ENCODE measurements around the gene ZBTB8A.
"Not testable (repeated sequence)": the region's sequence is repeated elsewhere in the genome, so short reads cannot be mapped to it uniquely, and the experiment has no call there.

ZBTB8A gene

DNA sequence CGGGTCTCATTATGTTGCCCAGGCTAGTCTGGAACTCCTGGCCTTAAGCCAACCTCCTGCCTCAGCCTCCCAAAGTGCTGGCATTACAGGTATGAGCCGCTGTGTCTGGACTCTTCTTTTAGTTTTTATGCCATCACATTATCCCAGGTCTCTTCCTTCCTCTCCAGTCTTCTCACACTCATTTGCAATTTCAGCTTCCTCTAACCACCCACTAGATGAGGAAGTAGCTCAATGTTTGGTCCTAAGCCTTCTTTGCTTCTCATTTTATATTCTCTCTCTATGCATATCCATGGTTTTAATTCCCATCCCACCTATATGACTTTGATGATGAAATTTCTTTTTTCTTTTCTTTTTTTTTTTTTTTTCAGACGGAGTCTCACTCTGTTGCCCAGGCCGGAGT is 3.1 kb upstream of the ZBTB8A start:
- in situ Hi-C loops (cut with MboI; ENCODE audit: low sequenced_read_pairs) = no loop called here

GRCh38 chr1:32536764-32537163 is 2.5 kb upstream of the ZBTB8A start:
- in situ Hi-C loops (cut with MboI; ENCODE audit: low sequenced_read_pairs) = no loop called here

GRCh38 chr1:32539584-32540571 is 651 bp downstream of the ZBTB8A start:
- in situ Hi-C loops (cut with MboI; ENCODE audit: low sequenced_read_pairs) = no loop called here

- in situ Hi-C loops (cut with MboI; ENCODE audit: low sequenced_read_pairs) = no loop called here
Measured at GRCh38 chr1:32540605-32541004, 1.4 kb downstream of the ZBTB8A start.

DNA sequence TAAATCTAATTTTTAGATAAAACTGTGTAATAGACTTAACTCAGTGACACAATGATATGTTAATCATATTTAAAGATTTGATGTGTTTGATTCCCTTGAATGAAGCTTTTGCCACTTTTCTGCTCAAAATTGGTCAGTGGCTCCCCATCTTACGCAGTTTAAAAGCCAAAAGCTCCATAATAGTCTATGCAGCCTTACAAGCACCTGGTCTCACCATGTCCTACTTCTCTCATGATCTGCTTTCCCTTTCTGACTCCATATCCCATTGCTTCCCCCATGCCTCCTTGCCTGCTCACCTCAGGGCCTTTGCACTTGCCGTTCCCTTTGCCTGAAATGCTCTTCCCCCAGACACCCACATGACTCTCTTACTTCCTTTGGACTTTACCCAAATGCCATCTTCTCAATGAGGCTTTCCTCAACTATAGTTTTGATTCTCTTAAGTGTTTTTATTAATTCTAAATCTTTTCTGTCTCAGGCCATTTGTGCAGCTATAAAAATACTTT is 1.9 kb downstream of the ZBTB8A start:
- in situ Hi-C loops (cut with MboI; ENCODE audit: low sequenced_read_pairs) = no loop called here

- in situ Hi-C loops (cut with MboI; ENCODE audit: low sequenced_read_pairs) = no loop called here
Measured at GRCh38 chr1:32546611-32547010, 7.4 kb downstream of the ZBTB8A start.

DNA sequence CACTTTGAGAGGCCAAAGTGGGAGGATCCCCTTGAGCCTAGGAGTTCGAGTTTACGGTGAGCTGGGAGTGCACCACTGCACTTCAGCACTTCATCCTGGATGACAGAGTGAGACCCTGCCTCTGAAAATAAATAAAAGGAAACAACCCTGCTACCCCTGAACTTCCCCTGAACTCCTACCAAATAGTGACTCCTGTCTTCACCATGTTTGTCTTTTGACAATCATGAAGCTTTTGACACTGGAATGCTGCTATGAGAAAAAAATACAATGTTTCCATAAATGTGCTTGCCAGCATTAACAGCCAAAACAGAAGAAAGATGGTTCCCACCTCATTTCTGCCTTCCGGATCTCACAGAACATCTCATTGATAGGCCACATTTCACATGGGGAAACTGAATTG is 10.4 kb downstream of the ZBTB8A start:
- in situ Hi-C loops (cut with MboI; ENCODE audit: low sequenced_read_pairs) = no loop called here

- in situ Hi-C loops (cut with MboI; ENCODE audit: low sequenced_read_pairs) = no loop called here
Measured at GRCh38 chr1:32554288-32554687, 15.1 kb downstream of the ZBTB8A start.

- in situ Hi-C loops (cut with MboI; ENCODE audit: low sequenced_read_pairs) = not testable (repeated sequence)
Measured at GRCh38 chr1:32557035-32557434, 17.8 kb downstream of the ZBTB8A start.

GRCh38 chr1:32557812-32558211 is 18.6 kb downstream of the ZBTB8A start:
- in situ Hi-C loops (cut with MboI; ENCODE audit: low sequenced_read_pairs) = no loop called here

DNA sequence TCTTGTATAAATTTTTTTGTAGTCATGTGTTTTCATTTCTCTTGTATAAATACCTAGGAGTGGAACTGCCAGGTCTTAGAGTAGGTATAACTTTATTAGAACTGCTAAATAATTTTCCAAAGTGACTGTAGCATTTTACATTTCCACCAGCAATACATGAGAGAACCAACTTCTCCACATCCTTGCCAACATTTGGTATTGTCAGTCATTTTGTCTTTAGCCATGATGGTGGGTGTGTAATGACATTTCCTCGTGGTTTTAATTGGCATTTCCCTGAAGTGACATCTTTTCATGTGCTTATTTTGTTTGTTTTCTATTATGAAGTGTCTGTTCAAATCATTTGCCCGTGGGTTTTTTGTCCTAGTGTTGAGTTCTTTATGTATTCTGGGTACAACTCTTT is 29.7 kb downstream of the ZBTB8A start:
- in situ Hi-C loops (cut with MboI; ENCODE audit: low sequenced_read_pairs) = no loop called here

- in situ Hi-C loops (cut with MboI; ENCODE audit: low sequenced_read_pairs) = no loop called here
Measured at GRCh38 chr1:32580348-32581017, 41.3 kb downstream of the ZBTB8A start.

GRCh38 chr1:32592943-32593342 is 53.7 kb downstream of the ZBTB8A start:
- in situ Hi-C loops (cut with MboI; ENCODE audit: low sequenced_read_pairs) = no loop called here

DNA sequence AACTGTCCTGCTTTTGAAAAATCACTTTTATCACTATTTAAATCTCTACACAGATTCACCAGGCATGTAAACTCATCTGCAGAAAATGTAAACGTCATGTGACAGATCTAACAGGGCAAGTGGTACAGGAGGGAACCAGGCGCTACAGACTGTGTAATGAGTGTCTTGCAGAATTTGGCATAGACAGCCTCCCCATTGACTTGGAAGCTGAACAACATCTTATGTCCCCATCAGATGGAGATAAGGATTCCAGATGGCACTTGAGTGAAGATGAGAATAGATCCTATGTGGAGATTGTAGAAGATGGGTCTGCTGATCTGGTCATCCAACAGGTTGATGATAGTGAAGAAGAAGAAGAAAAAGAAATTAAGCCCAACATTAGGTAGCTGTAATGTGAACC is 60.8 kb downstream of the ZBTB8A start:
- in situ Hi-C loops (cut with MboI; ENCODE audit: low sequenced_read_pairs) = no loop called here

- in situ Hi-C loops (cut with MboI; ENCODE audit: low sequenced_read_pairs) = no loop called here
Measured at GRCh38 chr1:32605711-32606424, 66.6 kb downstream of the ZBTB8A start.

GRCh38 chr1:32606565-32607371 is 67.5 kb downstream of the ZBTB8A start:
- in situ Hi-C loops (cut with MboI; ENCODE audit: low sequenced_read_pairs) = no loop called here

DNA sequence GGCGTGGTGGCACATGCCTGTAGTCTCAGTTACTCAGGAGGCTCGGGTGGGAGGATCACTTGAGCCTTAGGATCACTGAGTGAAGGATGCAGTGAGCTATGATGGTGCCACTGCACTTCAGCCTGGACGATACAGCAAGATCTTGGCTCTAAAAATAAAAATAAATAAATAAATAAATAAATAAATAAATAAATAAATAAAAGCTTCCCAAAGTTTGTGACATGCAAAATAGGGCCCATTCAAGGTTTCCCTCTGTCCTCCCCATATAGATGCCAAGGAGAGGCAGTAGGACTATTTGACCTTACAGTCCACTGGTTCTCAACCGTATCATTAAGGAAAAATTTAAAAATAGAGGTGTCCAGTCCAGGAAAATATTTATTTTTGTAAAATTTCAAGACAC is 70.0 kb downstream of the ZBTB8A start:
- in situ Hi-C loops (cut with MboI; ENCODE audit: low sequenced_read_pairs) = no loop called here

DNA sequence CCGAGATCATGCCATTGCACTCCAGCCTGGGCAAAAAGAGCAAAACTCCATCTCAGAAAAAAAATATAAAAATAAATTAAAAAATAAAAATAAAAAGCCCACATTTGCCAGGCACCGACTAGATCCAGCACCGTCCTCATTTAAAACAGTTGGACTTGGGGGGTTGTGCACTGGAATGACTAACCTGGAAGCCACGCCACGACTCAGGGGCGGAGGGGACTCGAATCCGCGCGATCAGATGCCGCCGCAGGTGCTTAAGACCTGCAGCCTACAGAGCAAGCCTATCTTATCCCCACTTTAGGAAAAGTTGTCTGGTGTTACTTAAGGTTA is 72.6 kb downstream of the ZBTB8A start:
- in situ Hi-C loops (cut with MboI; ENCODE audit: low sequenced_read_pairs) = no loop called here

- in situ Hi-C loops (cut with MboI; ENCODE audit: low sequenced_read_pairs) = no loop called here
Measured at GRCh38 chr1:32612189-32612881, 73.1 kb downstream of the ZBTB8A start.

GRCh38 chr1:32613472-32613871 is 74.2 kb downstream of the ZBTB8A start:
- in situ Hi-C loops (cut with MboI; ENCODE audit: low sequenced_read_pairs) = no loop called here

All from HL-60/S4 treated with retinoic acid at 250 ng/mL for 4 days and 3 days (cell line).